ENCODE data around the gene MCOLN3.

- TF ChIP-seq CTCF (IDR thresholded peaks at IDR 0.05; ENCODE audit: low read depth, low read length, poor library complexity, severe bottlenecking) = no peak
- TF ChIP-seq EZH2phosphoT487 (IDR thresholded peaks at IDR 0.05; ENCODE audit: borderline replicate concordance, low read length) = no peak
Measured at GRCh38 chr1:84968101-84968500, 80.2 kb downstream of the MCOLN3 start.
